SK-N-SH treated with all-trans-retinoic acid at 6 μM for 48 hours (cell line): ENCODE results near the gene HRAS.

ENCODE experiments used
- ATAC-seq: fragments of 200-7000 bp; cut with Tn5 transposase; 3 replicates; pipeline ENCODE4 v1.9.1; 2020; ENCODE audit warnings: mild to moderate bottlenecking, moderate library complexity
- ARNTL ChIP-seq: fragments of 450-650 bp; formaldehyde crosslinking; IDR thresholded peaks from 2 replicates; pipeline ENCODE4 v1.5.0; 2020; ENCODE audit warnings: low read depth, mild to moderate bottlenecking, moderate library complexity, borderline replicate concordance
- BACH2 ChIP-seq: fragments of 250-450 bp; sonication (Bioruptor Pico); IDR thresholded peaks from 2 replicates; pipeline ENCODE4 v1.9.0; 2021; ENCODE audit warnings: mild to moderate bottlenecking, borderline replicate concordance
- CREB5 ChIP-seq: fragments of 250-450 bp; sonication (Bioruptor Pico); IDR thresholded peaks from 2 replicates; pipeline ENCODE4 v1.5.1; 2020; ENCODE audit warnings: low read depth, mild to moderate bottlenecking, moderate library complexity
- CSDC2 ChIP-seq: fragments of 250-450 bp; sonication (Bioruptor Pico); IDR thresholded peaks from 2 replicates; pipeline ENCODE4 v1.5.0; 2020; ENCODE audit warnings: mild to moderate bottlenecking, moderate library complexity
- ESRRG ChIP-seq: fragments of 250-450 bp; sonication (Bioruptor Pico); IDR thresholded peaks from 2 replicates; pipeline ENCODE4 v1.6.1; 2021; ENCODE audit warnings: mild to moderate bottlenecking
- GLIS3 ChIP-seq: fragments of 250-450 bp; sonication (Bioruptor Pico); IDR thresholded peaks from 2 replicates; pipeline ENCODE4 v1.5.0; 2020; ENCODE audit warnings: mild to moderate bottlenecking, moderate library complexity
- ISL1 ChIP-seq: fragments of 250-450 bp; sonication (Bioruptor Pico); IDR thresholded peaks from 2 replicates; pipeline ENCODE4 v2.1.2; 2022; ENCODE audit warnings: mild to moderate bottlenecking, moderate library complexity
- OSR1 ChIP-seq: fragments of 250-450 bp; sonication (Bioruptor Pico); IDR thresholded peaks from 2 replicates; pipeline ENCODE4 v1.8.0; 2022; ENCODE audit warnings: moderate library complexity, mild to moderate bottlenecking, inconsistent platforms
- RARB ChIP-seq: fragments of 250-450 bp; sonication (Bioruptor Pico); IDR thresholded peaks from 2 replicates; pipeline ENCODE4 v1.8.0; 2021; ENCODE audit warnings: mild to moderate bottlenecking, moderate library complexity
- TCF4 ChIP-seq: fragments of 250-450 bp; sonication (Bioruptor Pico); IDR thresholded peaks from 2 replicates; pipeline ENCODE4 v1.8.0; 2021; ENCODE audit warnings: mild to moderate bottlenecking, moderate library complexity, borderline replicate concordance
- TOX ChIP-seq: fragments of 250-450 bp; sonication (Bioruptor Pico); IDR thresholded peaks from 2 replicates; pipeline ENCODE4 v1.8.0; 2021; ENCODE audit warnings: mild to moderate bottlenecking, moderate library complexity, borderline replicate concordance
- ZC3H10 ChIP-seq: fragments of 250-450 bp; sonication (Bioruptor Pico); IDR thresholded peaks from 2 replicates; pipeline ENCODE4 v1.5.1; 2021; ENCODE audit warnings: mild to moderate bottlenecking, moderate library complexity
- ZFP3 ChIP-seq: fragments of 250-450 bp; sonication (Bioruptor Pico); IDR thresholded peaks from 2 replicates; pipeline ENCODE4 v1.5.0; 2020; ENCODE audit warnings: mild to moderate bottlenecking, moderate library complexity
- ZFP30 ChIP-seq: fragments of 450-650 bp; formaldehyde crosslinking; IDR thresholded peaks from 2 replicates; pipeline ENCODE4 v1.5.0; 2022; ENCODE audit warnings: mild to moderate bottlenecking, moderate library complexity
- ZNF565 ChIP-seq: fragments of 450-650 bp; formaldehyde crosslinking; conservative IDR thresholded peaks from 2 replicates; pipeline ENCODE4 v1.5.0; 2020; ENCODE audit warnings: low read depth, mild to moderate bottlenecking, moderate library complexity
- ZNF70 ChIP-seq: fragments of 450-650 bp; formaldehyde crosslinking; IDR thresholded peaks from 2 replicates; pipeline ENCODE4 v1.5.0; 2020; ENCODE audit warnings: mild to moderate bottlenecking, moderate library complexity
- TF ChIP-seq, protein P1 (sequence below): fragments of 250-450 bp; sonication (Bioruptor Pico); IDR thresholded peaks from 2 replicates; pipeline ENCODE4 v1.8.0; 2020; ENCODE audit warnings: mild to moderate bottlenecking, moderate library complexity, borderline replicate concordance
- TF ChIP-seq, protein P2 (sequence below): fragments of 250-450 bp; sonication (Bioruptor Pico); IDR thresholded peaks from 2 replicates; pipeline ENCODE4 v1.5.1; 2021; ENCODE audit warnings: mild to moderate bottlenecking, moderate library complexity
- TF ChIP-seq, protein P3 (sequence below): fragments of 250-450 bp; sonication (Bioruptor Pico); IDR thresholded peaks from 2 replicates; pipeline ENCODE4 v1.5.0; 2020; ENCODE audit warnings: mild to moderate bottlenecking, moderate library complexity

Gene HRAS

GRCh38 chr11:530960-531831 is 4.2 kb downstream of the HRAS start:
- TF ChIP-seq TCF4 (no peak), CREB5 (no peak)
- ATAC-seq = no peak

DNA sequence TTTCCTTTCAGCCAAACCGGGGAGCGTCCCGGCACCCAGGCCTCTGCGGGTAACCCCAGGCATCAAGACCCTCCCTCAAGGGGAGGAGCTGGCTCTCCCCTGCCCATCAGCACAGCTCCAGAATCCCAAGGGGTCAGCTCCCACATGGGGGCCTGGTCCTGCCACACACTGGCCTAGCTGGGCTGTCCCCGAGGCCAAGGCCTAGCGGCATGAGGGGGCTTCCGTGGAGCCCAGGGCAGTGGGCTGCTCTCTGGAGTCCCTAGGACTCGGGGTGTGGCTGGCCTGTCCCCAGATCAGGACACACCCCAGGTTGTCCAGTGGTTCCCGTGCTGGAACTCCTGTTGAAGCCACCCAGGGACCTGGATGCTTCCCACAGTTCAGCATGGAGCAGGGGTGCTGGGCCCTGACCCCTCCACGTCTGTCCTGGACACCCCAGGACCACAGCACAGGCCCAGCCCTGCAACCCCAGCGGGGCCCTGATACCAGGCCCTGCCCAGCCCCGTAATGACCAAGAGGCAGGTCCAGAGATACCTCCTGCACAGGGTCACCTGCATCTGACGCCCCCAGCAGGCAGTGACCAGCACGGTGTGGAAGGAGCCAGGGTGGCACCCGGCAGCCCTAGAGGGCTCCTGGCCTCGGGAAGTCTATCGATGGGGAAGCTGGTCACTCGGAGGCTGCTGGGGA is 5.5 kb downstream of the HRAS start:
- ATAC-seq = no peak
- TF ChIP-seq GLIS3 (CRISPR knock-in tag) (no peak), BACH2 (CRISPR knock-in tag) (no peak), ZFP30 (CRISPR knock-in tag) (no peak), CSDC2 (CRISPR knock-in tag) (no peak), RARB (CRISPR knock-in tag) (no peak), ZFP3 (CRISPR knock-in tag) (no peak), CREB5 (no peak), ESRRG (no peak), ZNF70 (no peak)
- TF ChIP-seq, protein P1, sequence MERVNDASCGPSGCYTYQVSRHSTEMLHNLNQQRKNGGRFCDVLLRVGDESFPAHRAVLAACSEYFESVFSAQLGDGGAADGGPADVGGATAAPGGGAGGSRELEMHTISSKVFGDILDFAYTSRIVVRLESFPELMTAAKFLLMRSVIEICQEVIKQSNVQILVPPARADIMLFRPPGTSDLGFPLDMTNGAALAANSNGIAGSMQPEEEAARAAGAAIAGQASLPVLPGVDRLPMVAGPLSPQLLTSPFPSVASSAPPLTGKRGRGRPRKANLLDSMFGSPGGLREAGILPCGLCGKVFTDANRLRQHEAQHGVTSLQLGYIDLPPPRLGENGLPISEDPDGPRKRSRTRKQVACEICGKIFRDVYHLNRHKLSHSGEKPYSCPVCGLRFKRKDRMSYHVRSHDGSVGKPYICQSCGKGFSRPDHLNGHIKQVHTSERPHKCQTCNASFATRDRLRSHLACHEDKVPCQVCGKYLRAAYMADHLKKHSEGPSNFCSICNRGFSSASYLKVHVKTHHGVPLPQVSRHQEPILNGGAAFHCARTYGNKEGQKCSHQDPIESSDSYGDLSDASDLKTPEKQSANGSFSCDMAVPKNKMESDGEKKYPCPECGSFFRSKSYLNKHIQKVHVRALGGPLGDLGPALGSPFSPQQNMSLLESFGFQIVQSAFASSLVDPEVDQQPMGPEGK = no peak

GRCh38 chr11:528815-529727 is 6.3 kb downstream of the HRAS start:
- TF ChIP-seq, protein P2, sequence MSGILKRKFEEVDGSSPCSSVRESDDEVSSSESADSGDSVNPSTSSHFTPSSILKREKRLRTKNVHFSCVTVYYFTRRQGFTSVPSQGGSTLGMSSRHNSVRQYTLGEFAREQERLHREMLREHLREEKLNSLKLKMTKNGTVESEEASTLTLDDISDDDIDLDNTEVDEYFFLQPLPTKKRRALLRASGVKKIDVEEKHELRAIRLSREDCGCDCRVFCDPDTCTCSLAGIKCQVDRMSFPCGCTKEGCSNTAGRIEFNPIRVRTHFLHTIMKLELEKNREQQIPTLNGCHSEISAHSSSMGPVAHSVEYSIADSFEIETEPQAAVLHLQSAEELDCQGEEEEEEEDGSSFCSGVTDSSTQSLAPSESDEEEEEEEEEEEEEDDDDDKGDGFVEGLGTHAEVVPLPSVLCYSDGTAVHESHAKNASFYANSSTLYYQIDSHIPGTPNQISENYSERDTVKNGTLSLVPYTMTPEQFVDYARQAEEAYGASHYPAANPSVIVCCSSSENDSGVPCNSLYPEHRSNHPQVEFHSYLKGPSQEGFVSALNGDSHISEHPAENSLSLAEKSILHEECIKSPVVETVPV = no peak
- TF ChIP-seq TOX (CRISPR knock-in tag) (no peak), TCF4 (no peak), ZNF565 (CRISPR knock-in tag) (no peak), ZFP30 (CRISPR knock-in tag) (no peak), CREB5 (no peak), GLIS3 (CRISPR knock-in tag) (no peak), OSR1 (CRISPR knock-in tag) (no peak), BACH2 (CRISPR knock-in tag) (no peak), ARNTL (CRISPR knock-in tag) (no peak), CSDC2 (CRISPR knock-in tag) (no peak), ZNF70 (no peak), ZC3H10 (no peak), ISL1 (CRISPR knock-in tag) (no peak)
- TF ChIP-seq, protein P3, sequence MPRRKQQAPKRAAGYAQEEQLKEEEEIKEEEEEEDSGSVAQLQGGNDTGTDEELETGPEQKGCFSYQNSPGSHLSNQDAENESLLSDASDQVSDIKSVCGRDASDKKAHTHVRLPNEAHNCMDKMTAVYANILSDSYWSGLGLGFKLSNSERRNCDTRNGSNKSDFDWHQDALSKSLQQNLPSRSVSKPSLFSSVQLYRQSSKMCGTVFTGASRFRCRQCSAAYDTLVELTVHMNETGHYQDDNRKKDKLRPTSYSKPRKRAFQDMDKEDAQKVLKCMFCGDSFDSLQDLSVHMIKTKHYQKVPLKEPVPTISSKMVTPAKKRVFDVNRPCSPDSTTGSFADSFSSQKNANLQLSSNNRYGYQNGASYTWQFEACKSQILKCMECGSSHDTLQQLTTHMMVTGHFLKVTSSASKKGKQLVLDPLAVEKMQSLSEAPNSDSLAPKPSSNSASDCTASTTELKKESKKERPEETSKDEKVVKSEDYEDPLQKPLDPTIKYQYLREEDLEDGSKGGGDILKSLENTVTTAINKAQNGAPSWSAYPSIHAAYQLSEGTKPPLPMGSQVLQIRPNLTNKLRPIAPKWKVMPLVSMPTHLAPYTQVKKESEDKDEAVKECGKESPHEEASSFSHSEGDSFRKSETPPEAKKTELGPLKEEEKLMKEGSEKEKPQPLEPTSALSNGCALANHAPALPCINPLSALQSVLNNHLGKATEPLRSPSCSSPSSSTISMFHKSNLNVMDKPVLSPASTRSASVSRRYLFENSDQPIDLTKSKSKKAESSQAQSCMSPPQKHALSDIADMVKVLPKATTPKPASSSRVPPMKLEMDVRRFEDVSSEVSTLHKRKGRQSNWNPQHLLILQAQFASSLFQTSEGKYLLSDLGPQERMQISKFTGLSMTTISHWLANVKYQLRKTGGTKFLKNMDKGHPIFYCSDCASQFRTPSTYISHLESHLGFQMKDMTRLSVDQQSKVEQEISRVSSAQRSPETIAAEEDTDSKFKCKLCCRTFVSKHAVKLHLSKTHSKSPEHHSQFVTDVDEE (CRISPR knock-in tag) = no peak
- peak; percentile 12 for ATAC-seq
